GM19035 (cell line): Measurements from ENCODE around the gene BICC1.

Source experiments
- ATAC-seq: cut with Tn5 transposase; IDR thresholded peaks from one replicate; pipeline ENCODE4 v1.9.1; 2021; ENCODE audit not compliant: unreplicated experiment

Gene BICC1

GRCh38 chr10:58773944-58774343 is 261.3 kb downstream of the BICC1 start:
- no peak for ATAC-seq

GRCh38 chr10:58775960-58776567 is 263.4 kb downstream of the BICC1 start:
- ATAC-seq, result no peak

GRCh38 chr10:58776568-58777318 is 264.1 kb downstream of the BICC1 start:
- no peak for ATAC-seq

- no peak for ATAC-seq
Measured at GRCh38 chr10:58778966-58779365, 266.3 kb downstream of the BICC1 start.

- no peak for ATAC-seq
Measured at GRCh38 chr10:58779594-58779993, 266.9 kb downstream of the BICC1 start.

GRCh38 chr10:58780476-58780875 is 267.8 kb downstream of the BICC1 start:
- no peak for ATAC-seq

GRCh38 chr10:58781873-58782488 is 269.3 kb downstream of the BICC1 start:
- no peak for ATAC-seq

- ATAC-seq, result no peak
Measured at GRCh38 chr10:58782876-58783851, 270.5 kb downstream of the BICC1 start.

- ATAC-seq, result no peak
Measured at GRCh38 chr10:58784361-58784760, 271.7 kb downstream of the BICC1 start.

- no peak for ATAC-seq
Measured at GRCh38 chr10:58785354-58785753, 272.7 kb downstream of the BICC1 start.

- no peak for ATAC-seq
Measured at GRCh38 chr10:58791137-58791536, 278.5 kb downstream of the BICC1 start.

- ATAC-seq, result no peak
Measured at GRCh38 chr10:58795560-58795959, 282.9 kb downstream of the BICC1 start.

GRCh38 chr10:58796242-58796641 is 283.6 kb downstream of the BICC1 start:
- no peak for ATAC-seq

GRCh38 chr10:58796824-58797223 is 284.2 kb downstream of the BICC1 start:
- no peak for ATAC-seq

- no peak for ATAC-seq
Measured at GRCh38 chr10:58797356-58797755, 284.7 kb downstream of the BICC1 start.

- no peak for ATAC-seq
Measured at GRCh38 chr10:58802047-58802446, 289.4 kb downstream of the BICC1 start.

- no peak for ATAC-seq
Measured at GRCh38 chr10:58806323-58806722, 293.7 kb downstream of the BICC1 start.

GRCh38 chr10:58806970-58807628 is 294.4 kb downstream of the BICC1 start:
- ATAC-seq, result no peak

- no peak for ATAC-seq
Measured at GRCh38 chr10:58807629-58808022, 295.0 kb downstream of the BICC1 start.

- ATAC-seq, result no peak
Measured at GRCh38 chr10:58810751-58811150, 298.1 kb downstream of the BICC1 start.

- no peak for ATAC-seq
Measured at GRCh38 chr10:58813573-58813972, 300.9 kb downstream of the BICC1 start.
